ENCODE measurements around the gene KCNS3.

KCNS3 gene

GRCh38 chr2:17971531-17972125, 93.2 kb downstream of the KCNS3 start:
- H3K79me2 ChIP-seq (ENCODE audit: insufficient read depth, low read length): no peaks in the 10 kb centered on the region
- no peak overlapping the region for H3K27ac ChIP-seq (ENCODE audit: low read depth, low read length)
- no peaks in the 10 kb centered on the region for H3K9me2 ChIP-seq (replicated peaks; ENCODE audit: insufficient read depth, low read length)
- H3K4me2 ChIP-seq (ENCODE audit: low read depth, low read length, poor library complexity, severe bottlenecking): no peak overlapping the region
- H3K9ac ChIP-seq (ENCODE audit: low read length): no peak overlapping the region
- no peaks in the 10 kb centered on the region for H4K20me1 ChIP-seq (ENCODE audit: low read depth, low read length)
- no peak overlapping the region for H3K4me3 ChIP-seq (ENCODE audit: insufficient read depth, low read length, poor library complexity, severe bottlenecking)
- H3K9me3 ChIP-seq (ENCODE audit: insufficient read depth, low read length): no peaks in the 10 kb centered on the region
- no peak for TF ChIP-seq CTCF (IDR thresholded peaks at IDR 0.05; ENCODE audit: insufficient read depth, low read length, poor library complexity, severe bottlenecking)
- TF ChIP-seq EZH2phosphoT487 (conservative IDR thresholded peaks at IDR 0.05; ENCODE audit: low read length): no peak
- H3K36me3 ChIP-seq (ENCODE audit: low read length): no peaks in the 10 kb centered on the region
- no peak overlapping the region for H2AFZ ChIP-seq (ENCODE audit: low read depth, low read length, severe bottlenecking)
- no peaks in the 10 kb centered on the region for H3K27me3 ChIP-seq (ENCODE audit: low read length)
- no peaks in the 10 kb centered on the region for H3F3A ChIP-seq (ENCODE audit: insufficient read depth)

GRCh38 chr2:17972991-17973390, 94.5 kb downstream of the KCNS3 start:
- Histone ChIP-seq H2AFZ (ENCODE audit: low read depth, low read length, severe bottlenecking) (no peak overlapping the region), H3K79me2 (ENCODE audit: insufficient read depth, low read length) (no peaks in the 10 kb centered on the region), H3K9ac (ENCODE audit: low read length) (no peak overlapping the region), H3K4me2 (ENCODE audit: low read depth, low read length, poor library complexity, severe bottlenecking) (no peak overlapping the region), H3K4me3 (ENCODE audit: insufficient read depth, low read length, poor library complexity, severe bottlenecking) (no peak overlapping the region), H3K36me3 (ENCODE audit: low read length) (no peaks in the 10 kb centered on the region), H3K9me2 (replicated peaks; ENCODE audit: insufficient read depth, low read length) (no peaks in the 10 kb centered on the region), H4K20me1 (ENCODE audit: low read depth, low read length) (no peaks in the 10 kb centered on the region), H3K9me3 (ENCODE audit: insufficient read depth, low read length) (no peaks in the 10 kb centered on the region), H3F3A (ENCODE audit: insufficient read depth) (no peaks in the 10 kb centered on the region), H3K27ac (ENCODE audit: low read depth, low read length) (no peak overlapping the region), H3K27me3 (ENCODE audit: low read length) (no peaks in the 10 kb centered on the region)
- TF ChIP-seq CTCF (IDR thresholded peaks at IDR 0.05; ENCODE audit: insufficient read depth, low read length, poor library complexity, severe bottlenecking): no peak
- no peak for TF ChIP-seq EZH2phosphoT487 (conservative IDR thresholded peaks at IDR 0.05; ENCODE audit: low read length)

GRCh38 chr2:17975401-17975800, 96.9 kb downstream of the KCNS3 start:
- Histone ChIP-seq H3F3A (ENCODE audit: insufficient read depth) (no peaks in the 10 kb centered on the region), H3K9me2 (replicated peaks; ENCODE audit: insufficient read depth, low read length) (no peaks in the 10 kb centered on the region), H4K20me1 (ENCODE audit: low read depth, low read length) (no peaks in the 10 kb centered on the region), H3K9ac (ENCODE audit: low read length) (no peak overlapping the region), H3K27me3 (ENCODE audit: low read length) (no peaks in the 10 kb centered on the region), H3K27ac (ENCODE audit: low read depth, low read length) (no peak overlapping the region), H3K4me2 (ENCODE audit: low read depth, low read length, poor library complexity, severe bottlenecking) (no peak overlapping the region), H3K36me3 (ENCODE audit: low read length) (no peaks in the 10 kb centered on the region), H3K79me2 (ENCODE audit: insufficient read depth, low read length) (no peaks in the 10 kb centered on the region), H3K9me3 (ENCODE audit: insufficient read depth, low read length) (no peaks in the 10 kb centered on the region), H3K4me3 (ENCODE audit: insufficient read depth, low read length, poor library complexity, severe bottlenecking) (no peak overlapping the region), H2AFZ (ENCODE audit: low read depth, low read length, severe bottlenecking) (no peak overlapping the region)
- no peak for TF ChIP-seq CTCF (IDR thresholded peaks at IDR 0.05; ENCODE audit: insufficient read depth, low read length, poor library complexity, severe bottlenecking)
- no peak for TF ChIP-seq EZH2phosphoT487 (conservative IDR thresholded peaks at IDR 0.05; ENCODE audit: low read length)

Data from SU-DHL-6 (cell line).